Caco-2 (cell line): ENCODE measurements around the gene RIPOR2. TPM values are rescaled to one million over a fixed set of nuclear protein-coding genes. Genes with fewer than 3 reads are reported as not detected.

Source experiments
- BruUV-seq: library from RNA; stranded (reverse); fragments of 400-500 nt; replicated peaks from 2 replicates; lab custom pipeline; 2021; lab: Mats Ljungman, UMichigan
- CTCF ChIA-PET: fragments of 300-600 bp; sonication (Branson Sonifier 250); formaldehyde crosslinking; loops from one replicate; lab custom pipeline; 2022; ENCODE audit warnings: antibody characterized with exemption; lab: Charles Lee
- POLR2A ChIA-PET: fragments of 300-600 bp; sonication (Branson Sonifier 250); formaldehyde crosslinking; loops from one replicate; lab custom pipeline; 2022; ENCODE audit warnings: antibody characterized with exemption; lab: Charles Lee
- DNase-seq, 2 experiments: peaks; one replicate each; pipeline versions ENCODE4 v3.0.0 to v3.0.0-alpha.2; 2020 to 2022
- H3K27me3 ChIP-seq: replicated peaks from 2 replicates; pipeline ENCODE4 v1.6.0; 2011; ENCODE audit warnings: low read length; ENCODE audit not compliant: control insufficient read depth, insufficient read depth
- H3K36me3 ChIP-seq: 2 replicates; pipeline ENCODE4 v1.5.1; 2011; ENCODE audit warnings: low read length; ENCODE audit not compliant: control insufficient read depth, insufficient read depth
- H3K4me1 ChIP-seq: fragments of 250-450 bp; sonication (Bioruptor Pico); 2 replicates; pipeline ENCODE4 v1.5.1; 2020; ENCODE audit warnings: mild to moderate bottlenecking
- H3K4me3 ChIP-seq: 2 replicates; pipeline ENCODE4 v1.5.1; 2011; ENCODE audit warnings: low read depth, mild to moderate bottlenecking, control low read depth, low read length
- H3K9me3 ChIP-seq: fragments of 250-450 bp; sonication (Bioruptor Pico); 2 replicates; pipeline ENCODE4 v1.5.1; 2020; ENCODE audit warnings: mild to moderate bottlenecking, moderate library complexity
- H3K27ac Mint-ChIP-seq: one replicate; pipeline ENCODE4 v1.8.0; 2022; ENCODE audit warnings: mixed read lengths; ENCODE audit not compliant: unreplicated experiment
- H3K27me3 Mint-ChIP-seq: one replicate; pipeline ENCODE4 v1.8.0; 2022; ENCODE audit warnings: mixed read lengths; ENCODE audit not compliant: insufficient read depth, unreplicated experiment
- H3K36me3 Mint-ChIP-seq: one replicate; pipeline ENCODE4 v1.8.0; 2022; ENCODE audit warnings: mild to moderate bottlenecking, mixed read lengths; ENCODE audit not compliant: insufficient read depth, unreplicated experiment
- H3K4me1 Mint-ChIP-seq: one replicate; pipeline ENCODE4 v1.8.0; 2022; ENCODE audit warnings: low read depth, mixed read lengths; ENCODE audit not compliant: unreplicated experiment
- H3K4me3 Mint-ChIP-seq: one replicate; pipeline ENCODE4 v1.8.0; 2022; ENCODE audit warnings: mild to moderate bottlenecking, moderate library complexity, mixed read lengths; ENCODE audit not compliant: unreplicated experiment
- H3K9me3 Mint-ChIP-seq: one replicate; pipeline ENCODE4 v1.8.0; 2022; ENCODE audit warnings: mixed read lengths; ENCODE audit not compliant: unreplicated experiment
- intact Hi-C: fragments of 100-400 bp; cut with micrococcal nuclease; formaldehyde crosslinking; loops from one replicate; pipeline ENCODE4 v1.10.0; 2022; ENCODE audit not compliant: unreplicated experiment
- total RNA-seq: library from RNA; stranded (reverse); gene quantifications from 2 replicates; pipeline ENCODE4 v1.2.3, GENCODE V29; 2022
- TF ChIP-seq, protein P1 (sequence below), 2 experiments: fragments of 200-600 bp in 1 of 2; IDR thresholded peaks; 1 replicate in 1 of 2; 2 replicates in 1 of 2; pipeline versions ENCODE4 v1.5.1 to v1.8.0; 2011 to 2022; ENCODE audit warnings: antibody characterized with exemption in 1 of 2, control low read depth in 1 of 2, inconsistent platforms in 1 of 2, low read depth in 1 of 2, low read length in 1 of 2, mild to moderate bottlenecking in 1 of 2, moderate library complexity in 1 of 2; ENCODE audit not compliant: insufficient read depth in 1 of 2, severe bottlenecking in 1 of 2, unreplicated experiment in 1 of 2

RIPOR2 gene
- total RNA-seq, 1 experiment from 2014 or later = 0.64 TPM

DNA sequence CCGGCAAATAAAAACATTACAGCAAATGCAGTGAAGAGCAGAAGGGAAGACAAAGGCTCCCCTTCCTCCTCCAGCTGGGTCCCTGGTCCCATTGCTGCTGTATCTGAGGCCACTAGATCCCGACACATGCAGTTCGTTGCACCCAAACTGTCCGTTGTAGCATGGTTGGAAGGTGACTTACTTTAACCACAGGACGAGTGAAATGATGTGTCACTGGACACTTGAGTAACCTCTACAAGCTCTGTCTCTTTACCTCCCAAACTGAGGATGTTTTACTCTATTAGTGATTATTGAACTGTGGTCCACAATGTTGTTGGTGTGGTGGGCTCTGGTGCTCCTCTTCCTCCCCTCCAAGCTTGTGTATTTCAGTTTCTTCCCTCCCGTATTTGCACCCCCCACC, 90.9 kb downstream of the RIPOR2 start:
- TF ChIP-seq, protein P1, sequence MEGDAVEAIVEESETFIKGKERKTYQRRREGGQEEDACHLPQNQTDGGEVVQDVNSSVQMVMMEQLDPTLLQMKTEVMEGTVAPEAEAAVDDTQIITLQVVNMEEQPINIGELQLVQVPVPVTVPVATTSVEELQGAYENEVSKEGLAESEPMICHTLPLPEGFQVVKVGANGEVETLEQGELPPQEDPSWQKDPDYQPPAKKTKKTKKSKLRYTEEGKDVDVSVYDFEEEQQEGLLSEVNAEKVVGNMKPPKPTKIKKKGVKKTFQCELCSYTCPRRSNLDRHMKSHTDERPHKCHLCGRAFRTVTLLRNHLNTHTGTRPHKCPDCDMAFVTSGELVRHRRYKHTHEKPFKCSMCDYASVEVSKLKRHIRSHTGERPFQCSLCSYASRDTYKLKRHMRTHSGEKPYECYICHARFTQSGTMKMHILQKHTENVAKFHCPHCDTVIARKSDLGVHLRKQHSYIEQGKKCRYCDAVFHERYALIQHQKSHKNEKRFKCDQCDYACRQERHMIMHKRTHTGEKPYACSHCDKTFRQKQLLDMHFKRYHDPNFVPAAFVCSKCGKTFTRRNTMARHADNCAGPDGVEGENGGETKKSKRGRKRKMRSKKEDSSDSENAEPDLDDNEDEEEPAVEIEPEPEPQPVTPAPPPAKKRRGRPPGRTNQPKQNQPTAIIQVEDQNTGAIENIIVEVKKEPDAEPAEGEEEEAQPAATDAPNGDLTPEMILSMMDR (IDR thresholded peaks at IDR 0.05; ENCODE audit: insufficient read depth in 1 of 2, low read depth in 1 of 2, low read length in 1 of 2, severe bottlenecking in 1 of 2, unreplicated experiment in 1 of 2) = no peak
- Mint-ChIP-seq H3K4me3 (no peak overlapping the region), H3K9me3 (peaks cover 9% of the 10 kb centered on the region), H3K27ac (no peak overlapping the region), H3K4me1 (no peaks in the 10 kb centered on the region), H3K36me3 (peaks cover 4% of the 10 kb centered on the region), H3K27me3 (peaks cover 4% of the 10 kb centered on the region)
- Histone ChIP-seq H3K36me3 (no peaks in the 10 kb centered on the region), H3K9me3 (no peaks in the 10 kb centered on the region), H3K4me3 (no peak overlapping the region), H3K27me3 (no peaks in the 10 kb centered on the region), H3K4me1 (no peaks in the 10 kb centered on the region)
- ChIA-PET POLR2A (no interaction called here), CTCF (interaction anchor here (0.5 kb wide), 1 partner anchor 276 kb away, joined by 3 read pairs; no protein-coding TSS in a partner anchor)
- no peak for DNase-seq
- intact Hi-C loops = no loop called here
- no TSS peak for BruUV-seq

DNA sequence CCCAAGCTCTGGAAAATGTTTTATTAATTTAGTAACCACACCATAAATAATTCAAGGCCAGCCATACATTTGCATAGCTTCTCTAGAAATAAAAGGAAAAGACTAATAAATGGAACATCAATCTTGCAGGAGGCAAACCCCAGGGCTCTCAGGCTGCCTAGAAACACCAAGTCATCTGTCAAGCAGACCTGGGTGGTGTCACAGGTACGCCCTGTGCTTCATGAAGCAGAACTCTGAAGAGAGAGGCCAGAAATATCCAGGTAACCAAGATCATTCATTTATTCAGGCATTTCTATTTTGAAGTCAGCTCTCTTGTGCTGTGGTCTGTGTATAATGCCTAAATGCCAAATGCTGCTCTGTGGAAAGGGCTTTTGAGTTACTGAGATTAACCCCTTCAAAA, 91.7 kb downstream of the RIPOR2 start:
- Mint-ChIP-seq H3K27ac (no peak overlapping the region), H3K4me1 (no peaks in the 10 kb centered on the region), H3K9me3 (peaks cover 9% of the 10 kb centered on the region), H3K4me3 (no peak overlapping the region), H3K27me3 (peaks cover 4% of the 10 kb centered on the region), H3K36me3 (peaks cover 4% of the 10 kb centered on the region)
- no peaks in the 10 kb centered on the region for H3K9me3 ChIP-seq
- ChIA-PET CTCF (no interaction called here), POLR2A (no interaction called here)
- no peaks in the 10 kb centered on the region for H3K4me1 ChIP-seq
- no peaks in the 10 kb centered on the region for H3K27me3 ChIP-seq
- no TSS peak for BruUV-seq
- H3K4me3 ChIP-seq = no peak overlapping the region
- no peaks in the 10 kb centered on the region for H3K36me3 ChIP-seq
- TF ChIP-seq, protein P1 (IDR thresholded peaks at IDR 0.05; ENCODE audit: insufficient read depth in 1 of 2, low read depth in 1 of 2, low read length in 1 of 2, severe bottlenecking in 1 of 2, unreplicated experiment in 1 of 2) = no peak
- intact Hi-C loops = no loop called here
- DNase-seq = no peak

DNA sequence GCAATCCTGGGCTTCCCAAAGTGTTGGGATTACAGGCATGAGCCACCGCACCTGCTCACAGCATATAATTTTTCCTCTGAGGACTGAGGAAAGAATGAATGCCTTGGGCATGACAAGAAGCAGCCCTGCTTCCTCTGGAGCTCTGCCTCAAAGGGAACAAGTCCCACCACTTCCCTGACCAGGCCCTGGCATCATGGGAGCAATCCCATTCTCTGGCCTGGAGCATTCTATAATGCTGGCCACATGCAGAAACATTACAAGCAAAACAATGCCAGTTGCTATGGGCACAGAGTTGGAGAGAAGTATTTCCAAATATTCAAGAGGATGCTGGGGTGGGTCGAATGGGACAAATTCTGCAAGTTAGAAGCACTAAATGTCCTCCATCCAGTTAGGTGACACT, 95.6 kb downstream of the RIPOR2 start:
- TF ChIP-seq, protein P1 (IDR thresholded peaks at IDR 0.05; ENCODE audit: insufficient read depth in 1 of 2, low read depth in 1 of 2, low read length in 1 of 2, severe bottlenecking in 1 of 2, unreplicated experiment in 1 of 2) = no peak
- intact Hi-C loops = no loop called here
- H3K27ac Mint-ChIP-seq = no peak overlapping the region

More for the DNA sequence above, 95.6 kb downstream of the RIPOR2 start:
- Mint-ChIP-seq H3K4me1 (no peaks in the 10 kb centered on the region), H3K9me3 (peaks cover under 1% of the 10 kb centered on the region), H3K36me3 (no peaks in the 10 kb centered on the region), H3K27me3 (peaks cover 2% of the 10 kb centered on the region), H3K4me3 (no peak overlapping the region)
- H3K4me3 ChIP-seq = no peak overlapping the region
- no TSS peak for BruUV-seq
- no peaks in the 10 kb centered on the region for H3K9me3 ChIP-seq
- POLR2A ChIA-PET = no interaction called here
- no peak for DNase-seq
- no peaks in the 10 kb centered on the region for H3K4me1 ChIP-seq
- no peaks in the 10 kb centered on the region for H3K36me3 ChIP-seq
- no peaks in the 10 kb centered on the region for H3K27me3 ChIP-seq
- CTCF ChIA-PET = no interaction called here
